Activated naive CD8-positive, alpha-beta T cell treated with anti-CD3 and anti-CD28 coated beads for 36 hours (primary cell): Measurements from ENCODE around the gene KCNK5. TPM values are rescaled to one million over a fixed set of nuclear protein-coding genes. Genes with fewer than 3 reads are reported as not detected.

ENCODE experiments used
- DNase-seq: peaks from one replicate; pipeline ENCODE4 v3.0.0; 2021
- H3K27ac Mint-ChIP-seq: one replicate; pipeline ENCODE4 v1.8.0; 2022; ENCODE audit warnings: mild to moderate bottlenecking, moderate library complexity, mixed read lengths
- H3K27me3 Mint-ChIP-seq: one replicate; pipeline ENCODE4 v1.8.0; 2022; ENCODE audit warnings: mild to moderate bottlenecking, mixed read lengths
- H3K36me3 Mint-ChIP-seq: one replicate; pipeline ENCODE4 v1.8.0; 2021; ENCODE audit warnings: mild to moderate bottlenecking, mixed read lengths
- H3K4me1 Mint-ChIP-seq: one replicate; pipeline ENCODE4 v1.8.0; 2021; ENCODE audit warnings: mixed read lengths
- H3K4me3 Mint-ChIP-seq: one replicate; pipeline ENCODE4 v1.8.0; 2022; ENCODE audit warnings: mild to moderate bottlenecking, moderate library complexity, mixed read lengths
- H3K9me3 Mint-ChIP-seq: one replicate; pipeline ENCODE4 v1.8.0; 2022; ENCODE audit warnings: mixed read lengths
- total RNA-seq, 2 experiments: library from RNA; stranded (reverse); gene quantifications; one replicate each; pipeline ENCODE4 v1.2.3, GENCODE V29; 2021

The KCNK5 gene
- total RNA-seq, 2 experiments from 2014 or later, result 18.6 to 19.6 TPM

GRCh38 chr6:39227476-39227875 lies 1.8 kb downstream of the KCNK5 start:
- peaks cover 58% of the 10 kb centered on the region for H3K4me1 Mint-ChIP-seq
- no peak for DNase-seq
- peaks cover 4% of the 10 kb centered on the region for H3K9me3 Mint-ChIP-seq
- peak overlapping the region; percentile 90 for H3K4me3 Mint-ChIP-seq
- peaks cover 55% of the 10 kb centered on the region for H3K36me3 Mint-ChIP-seq
- H3K27me3 Mint-ChIP-seq, result peaks cover 14% of the 10 kb centered on the region
- peak overlapping the region; percentile 68 for H3K27ac Mint-ChIP-seq

DNA sequence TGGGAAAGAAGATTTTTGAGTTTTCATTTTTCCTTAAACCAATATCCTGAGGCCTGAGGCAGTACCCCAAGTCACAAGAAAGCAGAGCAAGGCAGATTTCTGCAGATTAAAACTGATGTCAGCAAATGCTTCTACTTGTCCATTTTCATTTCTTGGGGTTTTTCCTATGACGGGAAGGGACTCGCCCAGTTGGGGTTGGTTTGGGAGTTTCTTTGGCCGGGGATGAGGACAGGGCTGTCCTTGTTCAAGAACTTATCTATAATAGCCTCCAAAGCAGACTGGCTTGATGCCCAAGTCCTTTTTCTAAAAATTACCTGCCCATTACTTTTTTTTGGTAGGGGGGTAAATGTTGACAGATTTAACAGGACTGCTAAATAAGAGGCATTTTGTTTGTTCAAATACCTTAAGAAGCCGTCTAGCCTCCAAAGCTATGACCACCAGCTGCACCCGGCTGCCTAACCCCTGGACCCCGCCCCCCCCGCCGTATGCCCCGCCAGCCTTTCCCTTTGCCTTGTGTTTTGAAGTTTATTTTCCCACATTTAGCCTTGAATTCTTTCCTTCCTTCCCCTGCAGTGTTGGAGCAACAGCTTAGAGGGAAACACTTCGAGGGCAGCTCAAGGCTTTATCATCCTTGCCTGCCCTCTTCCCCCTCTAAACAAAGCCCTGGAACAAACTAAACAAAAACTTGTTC lies 2.5 kb downstream of the KCNK5 start:
- Mint-ChIP-seq H3K27ac (peak overlapping the region; percentile 88), H3K9me3 (peaks cover 4% of the 10 kb centered on the region), H3K27me3 (peaks cover 13% of the 10 kb centered on the region), H3K36me3 (peaks cover 60% of the 10 kb centered on the region), H3K4me3 (peak overlapping the region; percentile 90), H3K4me1 (peaks cover 65% of the 10 kb centered on the region)
- no peak for DNase-seq

DNA sequence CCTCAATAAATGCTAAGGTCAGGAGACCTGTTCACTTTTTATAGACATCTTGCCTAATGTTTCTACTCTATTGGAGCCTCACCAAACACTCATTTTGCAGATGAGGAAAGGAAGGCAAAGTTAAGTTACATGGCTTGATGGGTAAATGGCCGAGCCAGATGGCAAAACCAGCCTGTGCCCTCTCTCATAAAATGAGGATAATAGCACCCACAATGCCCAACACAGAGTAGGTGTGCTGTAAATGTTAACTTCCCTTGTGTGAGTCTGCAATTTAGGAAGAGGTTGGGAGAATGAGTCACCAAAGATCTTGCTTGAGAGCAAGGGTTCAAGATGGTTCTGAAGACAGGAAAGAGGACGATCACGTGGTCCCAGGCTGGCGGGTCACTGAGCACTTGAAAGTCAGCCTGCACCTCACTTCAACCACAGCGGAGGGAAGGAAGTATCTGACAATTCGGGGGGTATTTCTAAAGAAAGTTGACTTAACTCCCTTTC lies 3.3 kb downstream of the KCNK5 start:
- peaks cover 67% of the 10 kb centered on the region for H3K36me3 Mint-ChIP-seq
- peaks cover 4% of the 10 kb centered on the region for H3K9me3 Mint-ChIP-seq
- peak; percentile 64 for DNase-seq
- peak overlapping the region; percentile 88 for H3K27ac Mint-ChIP-seq
- H3K4me1 Mint-ChIP-seq, result peaks cover 68% of the 10 kb centered on the region
- H3K27me3 Mint-ChIP-seq, result peaks cover 8% of the 10 kb centered on the region
- peak overlapping the region; percentile 90 for H3K4me3 Mint-ChIP-seq

DNA sequence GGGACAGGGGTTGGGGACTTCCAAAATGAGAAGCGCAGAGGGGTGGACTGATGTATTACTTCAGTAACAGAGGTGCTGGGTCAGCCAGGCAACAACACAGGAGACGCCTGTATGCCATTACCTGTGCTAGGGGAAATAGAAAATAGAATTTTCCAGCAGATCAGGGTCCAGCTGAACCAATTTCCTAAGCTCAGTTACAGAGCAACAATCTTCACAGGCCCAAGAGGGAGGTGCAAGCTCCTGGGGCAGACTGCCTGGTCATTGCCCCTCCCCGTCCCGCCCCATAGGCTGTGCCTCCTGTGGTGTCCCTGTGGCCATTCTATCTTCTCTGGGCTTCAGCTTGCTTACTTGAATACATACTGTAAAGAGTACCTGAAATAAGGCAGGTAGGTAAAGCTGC lies 3.7 kb downstream of the KCNK5 start:
- Mint-ChIP-seq H3K4me3 (peak overlapping the region; percentile 90), H3K4me1 (peaks cover 71% of the 10 kb centered on the region), H3K27me3 (peaks cover 8% of the 10 kb centered on the region), H3K9me3 (peaks cover 4% of the 10 kb centered on the region), H3K36me3 (peaks cover 71% of the 10 kb centered on the region), H3K27ac (peak overlapping the region; percentile 88)
- DNase-seq, result no peak

DNA sequence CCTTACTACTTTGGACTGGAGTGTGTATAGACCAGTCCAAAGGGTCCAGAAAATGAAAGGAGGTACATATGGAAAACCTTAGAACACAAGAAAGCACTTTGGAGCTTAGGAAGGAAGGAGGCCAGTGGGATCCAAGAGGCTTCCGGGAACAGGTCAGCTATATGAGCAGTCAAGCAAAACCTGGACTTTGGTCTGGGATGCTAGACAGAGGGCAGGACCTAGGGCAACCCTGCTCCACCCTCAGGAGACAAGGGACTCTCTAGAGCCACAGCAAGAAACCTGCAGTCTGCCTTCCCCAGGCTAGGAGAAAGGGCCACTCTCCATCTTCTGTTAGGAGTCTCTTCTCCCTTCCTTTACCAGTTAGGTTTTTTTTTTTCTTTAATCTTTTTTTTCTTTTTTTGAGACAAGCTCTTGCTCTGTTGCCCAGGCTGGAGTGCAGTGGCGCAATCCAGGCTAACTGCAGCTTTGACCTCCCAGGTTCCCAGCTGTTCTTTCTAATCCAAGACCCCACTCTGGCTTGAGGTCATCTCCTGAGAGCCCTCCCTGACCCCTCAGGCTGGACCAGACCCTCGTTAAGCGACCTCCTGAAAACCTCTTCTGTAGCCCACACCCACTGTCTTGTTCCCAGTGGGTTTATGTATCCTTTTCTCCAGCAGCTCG lies 4.6 kb downstream of the KCNK5 start:
- Mint-ChIP-seq H3K27ac (peak overlapping the region; percentile 49), H3K9me3 (peaks cover 4% of the 10 kb centered on the region), H3K4me1 (peaks cover 71% of the 10 kb centered on the region), H3K27me3 (peaks cover 4% of the 10 kb centered on the region), H3K36me3 (peaks cover 75% of the 10 kb centered on the region), H3K4me3 (no peak overlapping the region)
- DNase-seq, result no peak

DNA sequence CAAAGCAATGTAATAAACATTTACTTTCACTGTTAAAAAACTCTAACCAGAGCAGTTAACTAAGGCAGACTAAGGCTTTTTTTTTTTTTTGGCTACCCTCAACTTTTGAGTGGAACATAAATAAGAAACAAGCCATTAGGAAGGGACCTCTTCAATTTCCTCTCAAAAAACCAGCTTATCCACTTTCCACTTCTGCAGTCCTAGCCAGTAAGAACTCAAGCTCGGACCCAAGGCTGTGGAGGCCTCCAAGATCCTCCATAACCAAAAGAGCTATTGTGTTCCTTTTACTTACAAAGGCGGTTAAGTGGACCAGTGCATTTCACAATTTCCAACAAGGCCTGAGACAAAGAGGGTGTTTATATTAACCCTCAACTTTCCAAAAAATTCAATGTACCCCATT lies 5.3 kb downstream of the KCNK5 start:
- peaks cover 73% of the 10 kb centered on the region for H3K4me1 Mint-ChIP-seq
- H3K4me3 Mint-ChIP-seq, result peak overlapping the region; percentile 22
- peaks cover 4% of the 10 kb centered on the region for H3K9me3 Mint-ChIP-seq
- peaks cover 77% of the 10 kb centered on the region for H3K36me3 Mint-ChIP-seq
- H3K27ac Mint-ChIP-seq, result peak overlapping the region; percentile 55
- no peak for DNase-seq
- peaks cover 4% of the 10 kb centered on the region for H3K27me3 Mint-ChIP-seq

GRCh38 chr6:39223555-39223954 lies 5.7 kb downstream of the KCNK5 start:
- Mint-ChIP-seq H3K4me1 (peaks cover 77% of the 10 kb centered on the region), H3K36me3 (peaks cover 78% of the 10 kb centered on the region), H3K27me3 (peaks cover 4% of the 10 kb centered on the region)

DNA sequence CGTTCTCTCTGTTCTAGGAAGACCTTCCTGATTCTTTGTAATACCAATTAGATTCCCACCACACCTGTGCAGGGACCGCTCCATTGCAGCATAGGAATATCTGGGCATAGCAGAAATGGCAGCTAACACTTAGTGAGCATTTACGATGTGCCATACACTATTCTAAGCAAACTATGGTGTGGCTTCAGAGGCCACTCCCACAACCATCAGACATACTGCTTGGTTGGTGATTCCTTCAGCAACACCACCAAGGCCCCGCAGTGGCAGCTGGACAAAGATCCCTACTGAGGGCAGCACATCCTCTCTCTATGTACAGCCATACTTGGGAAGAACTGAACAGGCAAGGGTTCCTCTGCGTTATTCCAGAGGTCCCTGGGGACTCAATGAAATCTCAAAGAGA lies 6.2 kb downstream of the KCNK5 start:
- H3K9me3 Mint-ChIP-seq, result peaks cover 4% of the 10 kb centered on the region
- peaks cover 4% of the 10 kb centered on the region for H3K27me3 Mint-ChIP-seq
- no peak for DNase-seq
- H3K36me3 Mint-ChIP-seq, result peaks cover 77% of the 10 kb centered on the region
- H3K4me3 Mint-ChIP-seq, result no peak overlapping the region
- H3K4me1 Mint-ChIP-seq, result peaks cover 77% of the 10 kb centered on the region
- H3K27ac Mint-ChIP-seq, result no peak overlapping the region

More at GRCh38 chr6:39223555-39223954, 5.7 kb downstream of the KCNK5 start:
- Mint-ChIP-seq H3K27ac (peak overlapping the region; percentile 55), H3K4me3 (peak overlapping the region; percentile 22), H3K9me3 (peaks cover 4% of the 10 kb centered on the region)
- DNase-seq, result no peak

DNA sequence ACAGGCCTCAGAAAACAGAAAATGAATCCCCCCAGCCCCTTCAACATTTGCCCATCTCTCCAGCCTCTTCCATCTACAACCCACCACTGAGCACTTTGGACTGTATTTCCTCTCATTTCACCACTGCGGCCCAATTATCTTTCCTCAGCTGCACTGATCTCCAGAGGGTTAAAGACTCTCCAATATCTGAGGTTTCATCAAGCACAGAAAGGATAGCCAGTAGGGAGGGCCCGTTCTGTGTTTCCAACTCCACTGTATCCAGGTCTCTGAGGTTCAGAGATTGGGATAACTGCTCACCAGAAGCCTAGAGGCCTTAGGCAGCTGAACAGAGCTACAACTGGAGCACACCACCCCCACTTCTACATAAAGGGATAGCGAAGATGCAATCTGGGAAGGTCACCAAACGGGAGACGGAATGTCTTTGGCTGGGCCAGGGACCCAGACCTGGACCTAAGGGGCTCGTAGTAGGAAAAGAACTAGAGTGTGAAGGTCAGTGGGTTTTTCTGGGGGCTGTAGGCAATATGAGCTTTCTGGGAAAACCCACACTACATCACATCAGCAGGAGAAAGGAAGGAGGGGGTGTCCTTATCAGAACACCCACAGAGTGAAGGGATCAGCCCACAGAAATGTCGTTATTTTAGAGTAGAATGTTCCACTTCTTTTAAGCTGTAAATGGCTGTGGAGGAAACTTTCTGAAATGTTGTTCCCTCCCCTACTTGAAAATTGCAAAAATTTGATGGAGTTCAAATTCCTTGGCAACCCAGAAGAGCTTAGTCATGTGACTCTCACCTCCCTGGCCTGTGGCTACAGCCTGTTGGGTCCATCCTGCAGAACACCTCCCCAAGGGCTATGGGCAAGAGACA lies 7.3 kb downstream of the KCNK5 start:
- DNase-seq, result no peak
- H3K4me1 Mint-ChIP-seq, result peaks cover 68% of the 10 kb centered on the region
- H3K27ac Mint-ChIP-seq, result peak overlapping the region; percentile 36
- peak overlapping the region; percentile 1 for H3K4me3 Mint-ChIP-seq
- H3K27me3 Mint-ChIP-seq, result peaks cover 1% of the 10 kb centered on the region
- peaks cover 67% of the 10 kb centered on the region for H3K36me3 Mint-ChIP-seq
- peaks cover 4% of the 10 kb centered on the region for H3K9me3 Mint-ChIP-seq

DNA sequence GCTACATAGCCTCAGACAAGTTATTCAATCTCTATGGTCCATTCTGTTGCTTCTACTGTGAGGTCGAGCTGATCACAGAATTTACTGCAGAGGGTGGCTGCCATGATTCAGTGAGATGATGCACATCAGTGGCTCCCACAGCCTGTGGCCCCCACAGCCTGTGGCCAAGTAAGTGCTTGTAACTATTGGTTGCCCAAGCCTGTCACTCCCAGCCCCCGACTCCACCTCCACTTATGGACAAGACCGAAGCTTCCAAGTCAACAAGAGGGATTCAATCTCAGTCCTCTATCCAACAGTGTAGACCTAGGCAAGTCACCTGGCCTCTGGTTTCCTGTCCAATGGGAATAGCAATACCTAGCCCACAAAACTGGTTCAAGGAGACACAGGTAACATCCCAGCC lies 8.2 kb downstream of the KCNK5 start:
- Mint-ChIP-seq H3K4me1 (peaks cover 60% of the 10 kb centered on the region), H3K27me3 (no peaks in the 10 kb centered on the region), H3K27ac (no peak overlapping the region), H3K9me3 (peaks cover 4% of the 10 kb centered on the region), H3K4me3 (no peak overlapping the region), H3K36me3 (peaks cover 62% of the 10 kb centered on the region)
- no peak for DNase-seq

DNA sequence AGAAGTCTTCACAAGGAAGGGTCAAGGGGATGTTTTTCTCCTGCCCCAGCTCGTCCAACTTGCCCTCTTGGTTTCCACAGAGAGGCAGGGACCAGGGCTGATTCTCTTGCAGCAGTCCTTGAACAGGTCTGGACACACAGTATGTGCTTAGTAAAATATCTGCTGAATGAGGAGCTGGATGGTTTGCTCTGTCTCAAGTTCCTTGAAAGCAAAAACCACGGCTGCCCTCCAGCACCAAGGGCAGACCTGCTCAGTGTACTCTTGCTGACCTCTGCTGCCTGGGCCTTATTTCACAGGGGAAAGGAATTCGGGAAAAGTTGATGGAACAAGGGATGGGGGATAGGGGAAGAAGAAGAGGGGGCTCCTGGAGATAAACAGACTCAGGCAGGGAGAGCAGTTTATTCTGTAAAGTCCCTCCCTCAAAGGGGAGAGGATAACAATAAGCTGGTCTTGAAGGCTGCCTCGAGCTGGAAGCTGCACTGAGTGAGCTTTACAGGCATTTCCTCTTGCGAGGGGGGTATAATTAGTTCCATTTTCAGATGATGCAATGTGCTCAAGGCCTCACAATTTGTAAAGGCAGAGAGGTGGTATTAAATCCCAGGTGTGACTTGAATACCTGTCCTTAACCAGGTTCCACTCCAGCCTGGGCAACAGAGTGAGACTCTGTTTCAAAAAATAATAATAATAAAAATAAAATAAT lies 10.3 kb downstream of the KCNK5 start:
- Mint-ChIP-seq H3K4me3 (no peak overlapping the region), H3K36me3 (peaks cover 52% of the 10 kb centered on the region), H3K4me1 (peaks cover 44% of the 10 kb centered on the region), H3K9me3 (peaks cover 4% of the 10 kb centered on the region), H3K27me3 (no peaks in the 10 kb centered on the region), H3K27ac (peak overlapping the region; percentile 79)
- DNase-seq, result no peak

- DNase-seq, result no peak
- Mint-ChIP-seq H3K27me3 (no peaks in the 10 kb centered on the region), H3K9me3 (no peaks in the 10 kb centered on the region), H3K27ac (no peak overlapping the region), H3K36me3 (peaks cover 47% of the 10 kb centered on the region), H3K4me1 (peaks cover 27% of the 10 kb centered on the region), H3K4me3 (no peak overlapping the region)
These were observed 12.0 kb downstream of the KCNK5 start for GRCh38 chr6:39217177-39217864.

- DNase-seq, result no peak
- Mint-ChIP-seq H3K4me3 (no peak overlapping the region), H3K27me3 (no peaks in the 10 kb centered on the region), H3K27ac (no peak overlapping the region), H3K4me1 (peaks cover 16% of the 10 kb centered on the region), H3K36me3 (peaks cover 37% of the 10 kb centered on the region), H3K9me3 (no peaks in the 10 kb centered on the region)
These were observed 13.6 kb downstream of the KCNK5 start for GRCh38 chr6:39215640-39216158.
